ENCODE results near the gene SP110.

GRCh38 chr2:230128623-230129342 lies 91.0 kb downstream of the SP110 start:
- TF ChIP-seq CTCF (IDR thresholded peaks at IDR 0.05) (no peak), POLR2A (IDR thresholded peaks at IDR 0.05) (no peak)
